22Rv1 (cell line): ENCODE results near the gene MAP3K6.

Source experiments
- CTCF ChIP-seq: fragments of 450-650 bp; IDR thresholded peaks from 2 replicates; pipeline ENCODE4 v1.5.1; 2017; ENCODE audit warnings: mild to moderate bottlenecking
- ZFX ChIP-seq: fragments of 450-650 bp; IDR thresholded peaks from 2 replicates; pipeline ENCODE4 v1.6.1; 2017; ENCODE audit warnings: antibody characterized with exemption, borderline replicate concordance

- TF ChIP-seq CTCF (no peak), ZFX (no peak)
Measured at GRCh38 chr1:27318596-27318995, 48.2 kb downstream of the MAP3K6 start.
